Hippocampal formation (tissue), 2 donors: Measurements from ENCODE around the gene PLXNA3.

Experiments used
- DNase-seq, 2 donors: peaks; one replicate each; lab custom pipeline; 2025; lab: John Stamatoyannopoulos, UW

PLXNA3 gene

GRCh38 chrX:154435171-154435733, 22.8 kb upstream of the PLXNA3 start:
- DNase-seq, result no peak

DNA sequence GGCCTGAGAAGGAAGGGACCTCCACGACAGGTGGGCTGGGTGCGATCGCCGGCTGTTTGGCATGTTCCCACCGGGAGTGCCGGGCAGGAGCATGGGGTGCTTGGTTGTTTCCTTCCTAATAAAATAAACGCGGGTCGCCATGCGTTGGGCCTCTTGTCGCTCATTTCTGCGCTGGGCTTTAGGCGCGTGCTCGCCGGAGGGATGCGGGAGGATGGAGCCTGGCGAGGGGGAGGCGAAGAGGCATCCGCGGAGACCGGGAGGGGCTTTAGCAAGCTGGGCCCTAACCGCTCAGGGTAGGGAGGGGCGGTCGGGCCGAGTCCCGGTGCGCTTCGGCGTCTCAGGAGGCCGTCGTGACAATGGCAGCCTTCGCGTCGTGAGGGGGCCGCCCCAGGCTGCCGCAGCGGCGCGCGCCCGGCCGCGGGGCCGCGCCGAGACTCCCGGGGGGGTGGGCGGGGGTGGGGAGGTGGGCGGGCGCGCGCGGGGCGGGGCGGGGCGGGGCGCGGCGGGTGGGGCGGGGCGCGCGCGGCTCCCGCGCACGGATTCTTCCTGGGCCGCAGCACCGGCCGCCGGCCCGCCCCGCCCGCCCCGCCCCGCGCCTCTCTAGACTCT, 21.6 kb upstream of the PLXNA3 start:
- no peak for DNase-seq

- no peak for DNase-seq
These were observed 20.9 kb upstream of the PLXNA3 start, which contains the start of gene GDI1 for GRCh38 chrX:154436983-154437752. Gene GDI1, plus strand, starts transcription at chrX:154437154. Its CDS starts 101 bp downstream, at chrX:154437255.

- no peak for DNase-seq
These were observed 19.8 kb upstream of the PLXNA3 start for GRCh38 chrX:154437971-154438893.

GRCh38 chrX:154439841-154440240, 18.2 kb upstream of the PLXNA3 start:
- DNase-seq, result no peak

DNA sequence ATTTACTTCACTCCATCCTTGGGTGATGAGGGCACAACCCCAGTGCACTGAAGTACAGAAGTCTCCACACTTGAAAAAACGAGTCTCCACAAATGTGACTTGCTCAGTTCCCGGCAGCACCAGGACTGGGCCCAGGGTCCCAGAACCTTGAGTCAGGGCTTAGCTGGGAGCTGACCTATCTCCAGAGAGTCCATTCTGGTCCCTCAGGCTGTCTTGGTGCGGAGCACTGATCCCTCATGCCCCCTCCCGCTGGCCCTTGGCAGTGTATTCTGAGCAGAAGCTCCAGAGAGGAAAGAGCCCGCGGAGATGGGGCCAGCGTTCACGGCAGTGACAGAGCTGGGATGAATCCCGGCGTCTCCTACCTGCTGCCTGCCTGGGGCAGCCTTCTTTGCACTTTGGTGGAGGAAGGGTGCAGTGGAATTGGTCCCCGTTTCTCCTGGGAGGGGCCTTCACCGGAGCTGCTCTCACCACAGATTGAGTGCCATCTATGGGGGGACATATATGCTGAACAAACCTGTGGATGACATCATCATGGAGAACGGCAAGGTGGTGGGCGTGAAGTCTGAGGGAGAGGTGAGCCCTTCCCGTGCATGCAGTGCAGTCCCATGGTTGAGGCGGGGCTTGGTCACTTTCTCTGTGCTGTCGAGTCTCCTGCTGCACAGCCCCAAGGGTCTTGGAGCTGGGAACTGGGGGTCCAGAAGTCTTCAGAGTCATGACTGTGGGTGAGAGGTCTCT, 17.3 kb upstream of the PLXNA3 start:
- no peak for DNase-seq

DNA sequence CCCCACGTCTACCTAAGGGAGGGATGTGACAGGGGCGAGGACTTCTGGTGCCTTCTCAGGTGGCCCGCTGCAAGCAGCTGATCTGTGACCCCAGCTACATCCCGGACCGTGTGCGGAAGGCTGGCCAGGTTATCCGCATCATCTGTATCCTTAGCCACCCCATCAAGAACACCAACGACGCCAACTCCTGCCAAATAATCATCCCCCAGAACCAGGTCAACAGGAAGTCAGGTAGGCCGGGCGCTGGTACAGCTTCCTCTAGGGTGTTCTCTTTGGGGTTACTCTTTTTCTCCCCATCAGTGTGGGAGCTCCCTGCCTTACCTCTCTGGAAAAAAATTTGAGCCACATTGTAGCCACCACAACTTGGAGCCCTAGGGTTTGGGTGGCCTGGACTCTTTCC, 16.5 kb upstream of the PLXNA3 start:
- DNase-seq, result no peak

GRCh38 chrX:154441984-154442707, 15.9 kb upstream of the PLXNA3 start:
- no peak for DNase-seq

DNA sequence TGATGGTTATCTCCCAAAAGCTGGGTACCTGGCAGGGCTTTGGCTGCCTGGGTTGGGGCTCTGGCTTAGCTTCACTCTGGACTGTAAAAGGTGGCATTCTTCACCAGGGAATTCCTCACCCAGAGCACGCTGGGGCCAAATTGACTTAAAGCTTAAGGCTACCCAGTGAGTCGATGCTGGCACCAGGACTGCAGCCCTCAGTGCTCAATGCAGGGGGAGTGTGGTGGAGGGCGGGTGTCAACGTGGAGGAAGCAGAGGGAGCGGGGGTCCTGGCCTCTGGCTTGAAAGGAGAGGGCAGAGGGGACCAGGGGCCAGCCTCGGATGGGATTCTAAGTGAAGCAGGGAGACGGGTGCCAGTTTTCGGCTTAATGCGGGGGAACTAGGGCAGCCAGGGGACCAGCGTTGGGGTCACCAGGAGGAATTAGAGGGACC, 14.6 kb upstream of the PLXNA3 start:
- DNase-seq, result no peak

- peak in 1 of 2 donors; percentile 47 for DNase-seq
These were observed 13.9 kb upstream of the PLXNA3 start, which contains the start of gene FAM50A for GRCh38 chrX:154443992-154444754. Gene FAM50A, plus strand, starts transcription at chrX:154444141. Its CDS starts 95 bp downstream, at chrX:154444236.

DNA sequence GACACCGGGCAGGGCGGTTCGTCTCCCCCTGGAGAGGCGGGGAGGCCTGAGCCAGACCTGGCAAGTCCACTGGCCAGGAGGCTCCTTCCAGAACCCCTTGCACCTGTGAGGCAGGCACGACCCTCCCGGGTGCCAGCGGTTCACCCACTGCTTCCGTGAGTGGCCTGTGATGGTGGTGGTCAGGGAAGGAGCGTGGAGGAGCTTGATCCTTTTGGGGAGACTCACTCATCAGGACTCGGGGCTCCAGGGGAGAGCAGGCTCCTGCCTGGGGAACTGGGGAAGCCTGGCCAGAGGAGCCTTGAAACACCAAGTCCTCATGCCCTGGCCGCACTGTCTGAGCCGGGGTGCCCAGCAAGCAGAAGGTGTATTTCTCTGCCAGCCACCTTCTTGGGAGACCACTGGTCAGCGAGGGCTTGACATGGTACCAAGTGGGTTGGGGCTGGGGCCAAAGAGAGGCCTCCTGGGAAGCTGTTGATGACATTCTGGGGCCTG, 13.3 kb upstream of the PLXNA3 start:
- DNase-seq, result no peak

GRCh38 chrX:154445776-154446175, 12.3 kb upstream of the PLXNA3 start:
- no peak for DNase-seq

- DNase-seq, result no peak
These were observed 11.7 kb upstream of the PLXNA3 start for GRCh38 chrX:154446430-154446829.

GRCh38 chrX:154448484-154448883, 9.6 kb upstream of the PLXNA3 start:
- no peak for DNase-seq

DNA sequence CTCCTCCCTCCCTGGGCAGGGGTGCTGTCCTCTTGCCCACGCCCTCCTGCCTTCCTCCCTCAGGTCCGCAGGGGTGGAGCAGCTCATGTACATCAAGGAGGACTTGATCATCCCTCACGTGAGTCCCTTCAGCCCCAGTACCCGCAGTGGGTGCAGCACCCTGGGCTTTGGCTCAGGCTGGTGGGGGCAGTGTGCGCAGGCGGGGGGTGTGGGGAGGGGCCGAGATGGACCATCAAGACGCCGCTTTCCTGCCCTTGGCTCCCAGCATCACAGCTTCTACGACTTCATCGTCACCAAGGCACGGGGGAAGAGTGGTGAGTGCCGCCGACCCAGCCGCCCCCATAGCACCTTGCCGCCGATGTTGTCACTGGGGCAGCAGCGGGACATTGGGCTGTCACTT, 8.5 kb upstream of the PLXNA3 start:
- DNase-seq, result no peak

DNA sequence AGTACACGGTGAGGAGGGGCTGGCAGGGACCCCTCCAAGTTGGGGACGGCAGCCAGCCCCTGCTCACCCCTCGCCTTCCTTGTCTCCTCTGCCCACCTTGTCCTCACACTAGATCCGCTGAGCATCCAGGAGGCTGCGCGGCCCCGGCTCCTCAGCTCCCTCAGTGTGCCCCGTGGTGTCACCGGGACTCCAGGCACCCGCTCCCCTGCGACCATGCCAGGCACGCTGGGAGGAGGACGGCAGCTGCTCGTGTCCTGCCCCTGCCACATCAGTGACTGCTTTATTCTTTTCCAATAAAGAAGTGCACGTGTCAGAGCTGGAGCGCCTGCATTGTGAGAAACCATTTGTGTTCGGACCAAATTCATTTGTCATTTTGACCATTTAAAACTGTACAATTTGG, 7.8 kb upstream of the PLXNA3 start:
- no peak for DNase-seq

- DNase-seq, result peak in 1 of 2 donors; percentile 21
These were observed 5.3 kb upstream of the PLXNA3 start for GRCh38 chrX:154452823-154453222.

DNA sequence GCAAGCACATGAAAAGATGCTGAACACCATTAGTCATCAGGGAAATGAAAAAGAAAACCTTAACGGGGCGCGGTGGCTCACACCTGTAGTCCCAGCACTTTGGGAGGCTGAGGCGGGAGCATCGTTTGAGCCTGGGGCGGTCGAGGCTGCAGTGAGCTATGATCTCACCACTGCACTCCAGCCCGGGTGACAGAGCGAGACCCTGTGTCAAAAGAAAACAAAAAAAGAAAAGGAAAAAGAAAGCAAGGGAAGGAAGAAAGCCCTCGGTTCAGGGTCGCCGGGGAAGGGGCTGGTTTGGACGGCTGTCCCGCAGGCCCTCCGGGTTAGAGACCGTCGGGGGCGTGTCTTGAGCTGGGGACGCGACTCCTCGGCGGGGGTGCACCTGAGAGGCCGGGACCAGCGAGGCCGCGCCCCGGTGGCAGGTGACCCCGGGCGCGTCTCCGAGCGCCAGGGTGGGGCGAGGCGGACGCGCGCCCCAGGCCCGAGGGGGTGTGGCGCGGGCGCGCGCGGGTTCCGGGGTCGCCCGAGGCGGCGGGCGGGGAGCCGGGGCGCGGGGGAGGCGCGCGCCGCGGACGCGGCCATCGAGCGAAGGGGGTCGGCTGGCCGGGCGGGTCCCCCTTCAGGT, 478 bp upstream of the PLXNA3 start:
- no peak for DNase-seq
